ENCODE data around the gene TMEM175.

Gene TMEM175

DNA sequence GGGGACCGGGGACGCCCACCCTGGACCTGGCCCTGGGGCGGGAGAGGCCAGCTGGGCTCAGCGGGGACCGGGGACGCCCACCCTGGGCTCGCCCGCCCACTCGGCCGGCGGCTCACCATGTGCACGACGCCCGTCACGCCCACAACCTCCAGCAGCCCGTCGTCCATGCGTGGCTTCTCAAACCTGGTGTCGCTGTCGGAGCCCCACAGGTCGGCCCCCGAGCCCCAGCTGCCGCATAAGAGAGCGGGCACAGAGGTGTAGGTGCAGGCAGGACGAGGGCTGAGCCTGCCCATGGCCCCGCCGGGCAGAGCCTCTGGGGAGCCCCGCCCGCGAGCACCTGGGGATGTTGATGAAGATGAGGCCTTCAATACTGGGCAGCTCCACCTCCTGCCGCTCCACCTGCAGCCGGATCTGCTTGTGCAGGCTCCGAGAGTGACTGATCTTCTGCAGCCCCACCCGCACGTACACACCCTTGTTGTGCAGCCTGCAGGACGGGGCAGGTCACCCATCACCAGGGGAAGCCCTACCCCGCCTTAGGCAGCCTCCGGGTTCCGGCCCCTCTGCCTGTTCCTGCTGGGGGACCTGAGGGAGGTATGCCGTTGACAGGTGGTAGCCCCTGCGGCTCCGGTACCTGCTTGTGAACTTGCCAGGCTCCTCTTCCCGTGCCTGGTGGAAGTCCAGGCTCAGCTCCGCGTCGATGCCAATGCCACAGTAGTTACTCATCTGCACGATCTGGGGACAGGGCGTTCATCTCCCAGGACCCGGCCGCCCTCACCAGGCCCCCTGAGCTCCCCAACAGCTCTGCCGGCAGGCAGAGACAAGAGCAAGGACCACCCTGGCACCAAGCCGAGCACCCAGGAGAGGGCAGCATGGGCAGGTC, 29.3 kb downstream of the TMEM175 start:
- DNase-seq, result no peak

- DNase-seq, result no peak
These were observed 30.3 kb downstream of the TMEM175 start for GRCh38 chr4:962231-963208.

- no peak for DNase-seq
These were observed 31.3 kb downstream of the TMEM175 start for GRCh38 chr4:963276-964225.

DNA sequence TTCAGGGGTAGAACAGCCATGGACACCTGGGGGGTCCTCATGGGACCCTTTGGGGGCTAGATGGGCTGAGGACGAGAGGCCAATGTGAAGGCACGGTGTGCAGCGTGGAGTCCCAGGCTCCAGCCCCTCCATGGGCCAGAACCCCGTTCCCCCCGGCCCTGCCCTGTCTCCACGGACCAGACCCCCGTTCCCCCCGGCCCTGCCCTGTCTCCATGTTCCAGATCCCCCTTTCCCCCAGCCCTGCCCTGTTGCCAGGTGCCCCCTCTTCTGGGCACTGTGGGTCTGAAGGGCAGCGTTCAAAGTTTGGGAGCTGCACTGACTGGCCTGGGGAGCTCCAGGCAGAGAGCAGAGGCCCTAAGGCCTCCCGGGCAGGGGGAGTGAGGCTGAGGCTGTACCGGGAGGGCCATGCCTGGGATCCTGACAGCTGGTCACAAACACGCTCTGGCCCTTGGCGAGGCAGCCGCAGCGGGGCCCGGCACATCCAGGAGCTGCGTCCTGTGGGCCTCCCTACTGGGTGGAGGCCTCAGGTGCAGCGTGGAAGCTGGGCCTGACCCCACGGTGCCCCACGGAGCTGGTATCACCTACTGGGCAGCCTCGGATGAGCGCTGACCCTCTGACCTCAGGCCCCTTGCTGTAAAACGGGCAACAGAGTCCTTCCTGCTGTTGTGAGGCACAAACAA, 32.2 kb downstream of the TMEM175 start:
- no peak for DNase-seq

DNA sequence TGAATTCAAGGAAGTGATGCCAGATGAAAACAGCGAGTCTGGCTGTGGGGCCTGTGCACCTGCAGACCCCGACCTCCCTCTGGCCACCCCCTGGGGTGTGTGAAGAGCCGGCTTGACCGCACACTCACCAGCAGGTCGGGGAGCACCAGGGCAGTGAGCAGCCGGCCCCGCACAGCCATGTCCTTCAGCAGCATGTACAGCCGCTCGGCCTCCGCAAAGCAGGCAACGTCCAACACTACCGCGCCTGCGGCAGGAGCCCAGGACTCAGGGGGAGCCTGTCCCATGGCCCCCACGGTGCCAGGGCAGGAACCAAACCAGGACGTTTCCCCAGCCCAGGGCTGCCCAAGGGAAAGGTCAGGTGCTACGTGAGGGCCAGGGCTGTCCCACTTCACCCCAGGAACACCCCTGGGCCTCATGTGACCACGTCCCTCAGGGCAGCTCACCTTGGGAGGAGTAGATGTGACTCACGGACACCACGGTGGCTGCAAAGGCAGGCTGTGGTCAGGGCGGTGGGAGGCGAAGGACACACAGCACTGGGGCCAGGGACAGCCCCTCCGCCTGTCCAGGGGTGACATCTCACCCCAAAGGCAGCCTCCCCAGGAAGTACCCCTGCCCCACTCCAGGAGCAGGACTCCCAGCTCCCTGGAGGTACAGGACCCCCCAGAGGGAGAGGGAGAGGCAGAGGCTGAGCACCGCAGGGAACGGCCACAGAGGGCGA, 32.9 kb downstream of the TMEM175 start:
- DNase-seq, result no peak

- DNase-seq, result no peak
These were observed 33.5 kb downstream of the TMEM175 start for GRCh38 chr4:965766-966134.

- DNase-seq, result no peak
These were observed 34.2 kb downstream of the TMEM175 start for GRCh38 chr4:966266-967112.

DNA sequence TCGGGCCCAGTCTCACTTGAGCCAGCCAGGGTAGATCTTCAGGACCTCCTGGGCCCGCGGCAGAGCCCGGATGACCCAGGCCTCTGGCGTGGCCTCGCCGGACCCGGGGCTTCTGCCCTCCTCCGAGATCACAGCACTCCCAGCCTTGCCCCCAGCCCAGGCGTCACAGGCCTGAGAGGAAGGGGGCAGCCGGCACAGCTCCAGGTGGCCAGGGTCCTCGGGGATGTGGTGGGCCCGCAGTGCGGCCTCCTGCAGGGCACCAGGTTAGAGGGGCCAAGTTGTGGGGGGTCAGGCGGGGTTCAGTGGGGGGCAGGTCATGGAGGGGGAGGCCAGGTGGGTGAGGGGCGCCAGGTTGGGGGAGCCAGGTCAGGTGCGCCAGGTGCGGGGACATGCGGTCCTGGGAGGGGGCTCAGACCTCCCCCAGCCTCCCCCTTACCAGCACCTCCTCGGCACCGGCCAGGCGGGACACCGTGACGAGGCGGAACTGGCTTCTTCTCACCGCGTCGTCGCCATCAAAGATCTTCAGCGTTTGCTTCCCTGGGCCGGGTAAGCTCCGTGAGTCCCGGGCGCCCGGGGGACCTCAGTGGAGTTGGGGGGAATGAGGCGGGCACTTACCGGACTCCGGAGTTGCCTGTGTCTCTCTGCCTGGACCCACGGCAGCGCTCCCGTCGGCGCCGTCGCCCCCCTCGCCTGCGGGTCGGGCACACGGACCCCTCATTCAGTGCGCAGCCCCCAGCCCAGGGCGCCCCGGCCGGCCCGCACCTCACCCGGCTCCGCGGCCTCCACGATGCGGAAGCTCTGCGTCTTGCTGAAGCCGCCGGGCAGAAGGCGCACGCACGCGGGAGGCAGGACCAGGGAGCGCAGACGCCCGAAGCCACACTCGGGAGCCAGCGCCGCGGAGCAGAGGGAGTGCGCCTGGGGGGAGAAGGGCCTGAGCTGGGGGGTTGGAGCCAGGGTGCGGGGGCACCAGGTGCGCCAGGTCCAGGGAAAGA, 35.1 kb downstream of the TMEM175 start:
- no peak for DNase-seq

GRCh38 chr4:968221-968620, 36.0 kb downstream of the TMEM175 start:
- DNase-seq, result no peak

- DNase-seq, result no peak
These were observed 36.5 kb downstream of the TMEM175 start for GRCh38 chr4:968621-969394.

- no peak for DNase-seq
These were observed 37.9 kb downstream of the TMEM175 start for GRCh38 chr4:970046-970745.

- no peak for DNase-seq
These were observed 38.7 kb downstream of the TMEM175 start for GRCh38 chr4:970854-971520.

DNA sequence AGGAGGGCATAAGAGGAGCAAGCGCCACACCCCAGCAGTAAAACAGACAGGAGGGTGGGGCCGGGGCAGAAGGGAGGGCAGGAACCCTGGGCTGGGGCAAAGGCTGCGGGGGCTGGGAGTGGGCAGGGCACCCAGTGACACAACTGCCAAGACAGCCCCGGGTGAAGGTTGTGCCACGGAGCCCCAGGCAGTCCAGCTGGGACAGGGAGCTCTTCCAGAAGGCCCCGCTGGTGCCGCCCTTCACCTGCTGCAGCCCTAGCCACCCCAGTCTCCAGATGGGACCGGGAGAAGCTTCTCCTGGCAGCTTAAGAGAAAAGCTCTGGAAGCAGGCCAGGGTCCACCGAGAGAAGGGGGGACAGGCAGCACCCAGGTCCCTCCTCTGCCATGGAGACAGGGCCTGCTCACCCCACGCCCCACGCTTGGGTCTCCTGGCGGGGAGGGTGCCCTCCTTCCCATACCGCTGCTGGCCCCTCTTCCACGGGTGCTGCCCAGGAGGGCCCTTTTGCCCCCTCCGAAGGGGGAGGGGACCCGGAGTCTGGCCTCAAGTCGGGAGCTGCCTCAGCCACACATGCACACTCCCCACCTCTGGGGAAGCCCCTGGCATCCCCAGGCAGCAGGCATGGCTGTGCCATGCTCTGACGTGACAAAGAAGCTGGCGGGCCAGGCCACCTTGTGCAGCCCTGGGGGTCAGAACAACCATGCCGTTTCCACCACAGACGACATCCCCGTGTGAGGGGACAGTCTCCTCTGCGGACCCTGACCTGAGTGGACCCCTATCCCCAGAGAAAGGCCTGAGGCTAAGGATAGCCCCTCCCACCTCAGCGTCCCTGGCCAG, 39.6 kb downstream of the TMEM175 start:
- DNase-seq, result no peak

GRCh38 chr4:972651-973424, 40.6 kb downstream of the TMEM175 start:
- DNase-seq, result no peak

Data from NCI-H187 treated with DMSO at 0.1 percent for 48 hours (cell line).